Pancreas (tissue), 10 donors: ENCODE results near the gene GRK3. TPM values are rescaled to one million over a fixed set of nuclear protein-coding genes. Genes with fewer than 3 reads are reported as not detected.
"Not testable (repeated sequence)": the region's sequence is repeated elsewhere in the genome, so short reads cannot be mapped to it uniquely, and the experiment has no call there.

Source experiments
- ATAC-seq, 4 donors: fragments of 200-7000 bp; cut with Tn5 transposase; one replicate each; pipeline versions ENCODE4 v1.8.0 to v1.9.1; 2020; ENCODE audit warnings: mild to moderate bottlenecking in 4 of 4, moderate library complexity in 4 of 4
- DNase-seq, 6 donors: peaks; one replicate each; pipeline ENCODE4 v3.0.0-alpha.2; 2020
- FAIRE-seq: peaks from 2 replicates; lab custom pipeline; 2012; peaks lifted over from hg19 to GRCh38; lab: Jason Lieb, UNC
- H3K27ac ChIP-seq, 4 donors: fragments of 200-600 bp; sonication (generic); 1 replicate in 3 of 4; 2 replicates in 1 of 4; pipeline versions ENCODE4 v1.5.0 to v1.8.0; 2020
- H3K27me3 ChIP-seq, 4 donors: fragments of 200-600 bp; one replicate each; pipeline ENCODE4 v1.8.0; 2021
- H3K36me3 ChIP-seq, 3 donors: fragments of 200-600 bp; sonication (generic) in 1 of 3; one replicate each; pipeline versions ENCODE4 v1.5.0 to v1.8.0; 2020 to 2021
- H3K4me1 ChIP-seq, 3 donors: fragments of 200-600 bp; one replicate each; pipeline ENCODE4 v1.8.0; 2021
- H3K4me3 ChIP-seq, 4 donors: fragments of 200-600 bp; sonication (generic) in 2 of 4; one replicate each; pipeline versions ENCODE4 v1.5.0 to v1.8.0; 2020 to 2021
- H3K9me3 ChIP-seq, 4 donors: fragments of 200-600 bp; one replicate each; pipeline ENCODE4 v1.8.0; 2021
- WGBS, 2 donors: extraction: QIAGEN DNeasy Blood & Tissue Kit; methylation state at CpG; one replicate each; pipeline ENCODE4 v1.1.7; 2013; 5-methylcytosine and 5-hydroxymethylcytosine counted together
- intact Hi-C, 3 donors: fragments of 100-400 bp; cut with DNase I; formaldehyde crosslinking; loops; one replicate each; pipeline versions ENCODE4 v1.11.1 to v1.14.2; 2022
- polyA plus RNA-seq, 2 donors: library from polyadenylated mRNA; stranded (reverse); fragments of 200-250 nt; gene quantifications; one replicate each; pipeline ENCODE4 v1.2.3, GENCODE V29; 2013
- total RNA-seq, 6 donors: library from RNA; stranded (reverse); fragmentation: NEBNext Ultra II Directional in 4 of 6; extraction: Animal tissue kit (Norgen Biotek cat#: 25700) in 4 of 6; gene quantifications; one replicate each; pipeline versions ENCODE4 v1.2.1 to v1.2.4, GENCODE V29; 2021 to 2023
- TF ChIP-seq, protein P1 (sequence below), 4 donors: fragments of 200-600 bp; sonication (generic) in 3 of 4; IDR thresholded peaks; one replicate each; pipeline versions ENCODE4 v1.5.0 to v1.8.0; 2021; ENCODE audit warnings: antibody characterized with exemption in 4 of 4
- donor health status: healthy with polysubstance abuse.
- donor health status: DM: no; HTN: no; CAD: no; lungs with moderate emphysema.
- donor health status: DM: no; HTN: no; CAD: no.
- donor health status: control.
- donor health status: control.
- donor health status: Bipolar disorder and iron deficiency.
- donor health status: DM: yes; HTN: yes; CAD: no.
- donor health status: DM: no; HTN: no; CAD: no.
- donor health status: DM: no; HTN: no; CAD: no.
- donor health status: DM: yes; HTN: yes; CAD: no.

Gene GRK3
- total and polyA plus RNA-seq, 8 donors = 3.5 to 18.1 (median 7.6) TPM

DNA sequence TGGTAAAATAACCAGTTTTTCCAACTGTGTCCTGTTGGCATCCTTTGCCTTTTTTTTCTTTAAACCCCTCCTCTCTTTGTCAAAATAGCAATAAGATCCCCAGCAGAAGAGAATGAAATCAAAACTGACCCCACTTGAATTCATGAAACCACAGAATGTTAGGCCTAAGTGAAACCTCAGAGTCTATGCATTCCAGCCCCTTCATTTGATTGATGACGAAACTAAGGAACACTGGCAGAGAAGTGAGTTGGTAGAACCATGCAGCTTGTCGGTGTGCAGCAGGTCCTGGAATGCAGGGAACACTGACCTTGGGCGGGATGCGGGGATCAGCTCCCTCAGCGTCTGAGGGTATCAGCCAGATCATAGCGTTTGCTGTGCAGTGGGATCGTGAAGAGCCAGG lies 57.5 kb downstream of the GRK3 start:
- WGBS, 2 donors = 63 to 68% methylated on average over 7 of the region's 7 CpGs
- DNase-seq (peak in 1 of 6 donors; percentile 13), ATAC-seq (peak in 1 of 4 donors; percentile 48), FAIRE-seq (no peak)
- Histone ChIP-seq H3K27ac (peak overlapping the region in 1 of 4 donors; percentile 2), H3K4me1 (no peaks in the 10 kb centered on the region), H3K9me3 (no peaks in the 10 kb centered on the region), H3K36me3 (no peaks in the 10 kb centered on the region), H3K4me3 (no peak overlapping the region), H3K27me3 (no peaks in the 10 kb centered on the region)
- intact Hi-C loops = no loop called here
- TF ChIP-seq, protein P1, sequence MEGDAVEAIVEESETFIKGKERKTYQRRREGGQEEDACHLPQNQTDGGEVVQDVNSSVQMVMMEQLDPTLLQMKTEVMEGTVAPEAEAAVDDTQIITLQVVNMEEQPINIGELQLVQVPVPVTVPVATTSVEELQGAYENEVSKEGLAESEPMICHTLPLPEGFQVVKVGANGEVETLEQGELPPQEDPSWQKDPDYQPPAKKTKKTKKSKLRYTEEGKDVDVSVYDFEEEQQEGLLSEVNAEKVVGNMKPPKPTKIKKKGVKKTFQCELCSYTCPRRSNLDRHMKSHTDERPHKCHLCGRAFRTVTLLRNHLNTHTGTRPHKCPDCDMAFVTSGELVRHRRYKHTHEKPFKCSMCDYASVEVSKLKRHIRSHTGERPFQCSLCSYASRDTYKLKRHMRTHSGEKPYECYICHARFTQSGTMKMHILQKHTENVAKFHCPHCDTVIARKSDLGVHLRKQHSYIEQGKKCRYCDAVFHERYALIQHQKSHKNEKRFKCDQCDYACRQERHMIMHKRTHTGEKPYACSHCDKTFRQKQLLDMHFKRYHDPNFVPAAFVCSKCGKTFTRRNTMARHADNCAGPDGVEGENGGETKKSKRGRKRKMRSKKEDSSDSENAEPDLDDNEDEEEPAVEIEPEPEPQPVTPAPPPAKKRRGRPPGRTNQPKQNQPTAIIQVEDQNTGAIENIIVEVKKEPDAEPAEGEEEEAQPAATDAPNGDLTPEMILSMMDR (IDR thresholded peaks at IDR 0.05) = no peak

DNA sequence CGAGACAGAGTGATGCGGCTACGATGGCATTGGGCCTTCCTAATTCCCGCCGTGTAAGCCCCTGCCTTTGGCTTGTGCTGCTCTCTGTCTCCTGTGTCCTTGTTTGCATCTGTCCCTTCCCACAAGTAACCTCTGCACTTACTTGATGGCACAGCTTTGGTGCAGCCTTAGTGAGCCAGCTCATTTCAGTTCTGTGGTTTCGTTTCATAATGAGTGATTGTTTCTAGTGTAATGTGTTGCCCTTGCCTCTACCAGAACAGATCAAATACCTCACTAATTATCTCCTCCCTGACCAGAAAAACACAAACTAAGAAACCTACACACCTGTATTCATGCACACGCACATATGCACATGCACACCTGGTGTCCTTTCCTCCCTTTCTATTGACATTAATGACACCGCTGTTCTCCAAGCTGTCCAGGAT lies 58.8 kb downstream of the GRK3 start:
- TF ChIP-seq, protein P1 (IDR thresholded peaks at IDR 0.05) = no peak
- 80 to 81% methylated on average over 8 of the region's 8 CpGs for WGBS, 2 donors
- DNase-seq = no peak
- no peaks in the 10 kb centered on the region for H3K4me1 ChIP-seq
- H3K27ac ChIP-seq = no peak overlapping the region
- H3K9me3 ChIP-seq = no peaks in the 10 kb centered on the region
- no peak for ATAC-seq
- no peak overlapping the region for H3K4me3 ChIP-seq
- H3K27me3 ChIP-seq = no peaks in the 10 kb centered on the region
- intact Hi-C loops = no loop called here
- no peaks in the 10 kb centered on the region for H3K36me3 ChIP-seq
- FAIRE-seq = no peak

- ATAC-seq (no peak), DNase-seq (no peak), FAIRE-seq (no peak)
- TF ChIP-seq, protein P1 (IDR thresholded peaks at IDR 0.05) = no peak
- H3K27ac ChIP-seq = no peak overlapping the region
- no peak overlapping the region for H3K4me3 ChIP-seq
- 92 to 95% methylated on average over 7 of the region's 7 CpGs for WGBS, 2 donors
- intact Hi-C loops = no loop called here
- H3K4me1 ChIP-seq = no peaks in the 10 kb centered on the region
- H3K27me3 ChIP-seq = no peaks in the 10 kb centered on the region
- no peaks in the 10 kb centered on the region for H3K36me3 ChIP-seq
- no peaks in the 10 kb centered on the region for H3K9me3 ChIP-seq
Measured at GRCh38 chr22:25623851-25624250, 59.4 kb downstream of the GRK3 start.

GRCh38 chr22:25624476-25624875 lies 60.0 kb downstream of the GRK3 start:
- Histone ChIP-seq H3K36me3 (no peaks in the 10 kb centered on the region), H3K27ac (no peak overlapping the region), H3K4me1 (no peaks in the 10 kb centered on the region), H3K4me3 (no peak overlapping the region), H3K9me3 (no peaks in the 10 kb centered on the region), H3K27me3 (no peaks in the 10 kb centered on the region)
- FAIRE-seq (no peak), DNase-seq (no peak), ATAC-seq (no peak)
- TF ChIP-seq, protein P1 (IDR thresholded peaks at IDR 0.05) = no peak
- 94 to 96% methylated on average over 6 of the region's 6 CpGs for WGBS, 2 donors
- intact Hi-C loops = no loop called here

- H3K4me3 ChIP-seq, intact Hi-C loops, FAIRE-seq, H3K4me1 ChIP-seq, ATAC-seq, H3K27me3 ChIP-seq, H3K36me3 ChIP-seq, H3K27ac ChIP-seq, H3K9me3 ChIP-seq, DNase-seq: not testable (repeated sequence)
- 85 to 90% methylated on average over 20 of the region's 20 CpGs for WGBS, 2 donors
Measured at GRCh38 chr22:25625747-25626623, 61.5 kb downstream of the GRK3 start.
